NOMO-1 treated with dmso at 0.1 percent for 144 hours (cell line): ENCODE measurements around the gene DOCK3.
"Not testable (repeated sequence)": the region's sequence is repeated elsewhere in the genome, so short reads cannot be mapped to it uniquely, and the experiment has no call there.

Source experiments
- DNase-seq: peaks from one replicate; lab custom pipeline; 2025; ENCODE audit not compliant: unreplicated experiment; lab: John Stamatoyannopoulos, UW

The DOCK3 gene

DNA sequence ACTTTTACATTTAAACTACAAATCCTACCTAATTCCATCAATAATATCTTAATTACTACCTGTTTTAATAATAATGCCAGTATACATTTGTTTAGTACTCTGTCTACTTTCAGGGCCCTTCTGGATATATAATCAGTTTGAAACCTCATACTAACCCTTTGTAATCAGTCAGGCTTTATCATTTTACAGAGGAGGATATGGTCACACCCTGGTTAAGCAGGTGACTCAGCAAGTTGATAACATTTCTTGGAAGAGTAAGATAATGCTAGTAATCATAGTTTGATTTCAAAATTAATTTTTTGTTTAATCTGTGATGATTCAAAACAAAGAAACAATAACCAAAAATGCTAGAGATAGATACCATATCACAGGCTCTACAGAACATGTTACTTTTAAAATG, 502.2 kb downstream of the DOCK3 start:
- no peak for DNase-seq

DNA sequence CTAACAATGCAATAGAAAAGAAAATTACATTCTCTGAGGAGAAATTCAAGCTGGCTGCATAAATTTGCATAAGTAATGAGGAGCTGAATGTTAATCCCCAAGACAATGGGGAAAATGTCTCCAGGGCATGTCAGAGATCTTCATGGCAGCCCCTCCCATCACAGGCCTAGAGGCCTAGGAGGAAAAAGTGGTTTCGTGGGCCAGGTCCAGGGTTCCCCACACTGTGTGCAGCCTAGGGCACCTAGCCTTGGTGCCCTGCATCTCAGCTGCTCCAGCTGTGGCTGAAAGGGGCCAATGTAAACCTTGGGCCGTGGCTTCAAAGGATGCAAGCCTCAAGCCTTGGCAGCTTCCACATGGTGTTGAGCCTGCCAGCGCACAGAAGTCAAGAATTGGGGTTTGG, 511.7 kb downstream of the DOCK3 start:
- not testable (repeated sequence) for DNase-seq

DNA sequence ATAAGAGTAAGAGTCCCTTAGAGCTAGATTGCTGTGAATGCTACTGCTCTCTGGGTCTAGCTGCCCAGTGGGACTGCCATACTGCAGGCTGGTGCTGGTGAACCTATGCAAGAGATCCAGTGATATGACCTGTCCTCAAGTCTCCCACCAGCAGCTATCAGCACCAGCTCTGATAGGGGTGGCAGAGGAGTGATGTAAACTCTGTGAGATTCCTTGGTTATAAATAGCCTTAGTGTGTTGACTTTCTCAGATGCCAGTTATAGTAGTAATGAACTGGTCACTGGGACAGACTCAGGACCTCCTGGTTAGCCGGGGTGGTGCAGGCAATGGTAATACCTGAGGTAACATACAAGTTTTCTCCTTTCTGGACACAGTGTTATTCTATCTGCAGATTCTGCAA, 515.5 kb downstream of the DOCK3 start:
- no peak for DNase-seq

GRCh38 chr3:51190827-51191226, 516.1 kb downstream of the DOCK3 start:
- DNase-seq: no peak

DNA sequence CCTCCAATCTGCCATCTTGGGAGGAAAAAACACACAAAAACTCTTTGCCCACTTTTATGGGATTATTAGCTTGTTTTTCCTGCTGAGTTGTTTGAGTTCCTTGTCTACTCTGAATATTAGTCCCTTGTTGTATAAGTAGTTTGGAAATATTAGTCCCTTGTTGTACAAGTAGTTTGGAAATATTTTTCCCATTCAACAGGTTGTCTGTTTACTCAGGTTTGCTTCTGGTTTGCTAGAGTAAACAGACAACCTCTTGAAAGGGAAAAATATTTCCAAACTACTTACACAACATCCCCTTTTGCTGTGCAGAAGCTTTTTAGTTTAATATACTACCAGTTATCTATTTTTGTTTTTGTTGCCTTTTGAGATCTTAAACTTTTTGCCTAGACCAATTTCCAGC, 517.0 kb downstream of the DOCK3 start:
- no peak for DNase-seq

DNA sequence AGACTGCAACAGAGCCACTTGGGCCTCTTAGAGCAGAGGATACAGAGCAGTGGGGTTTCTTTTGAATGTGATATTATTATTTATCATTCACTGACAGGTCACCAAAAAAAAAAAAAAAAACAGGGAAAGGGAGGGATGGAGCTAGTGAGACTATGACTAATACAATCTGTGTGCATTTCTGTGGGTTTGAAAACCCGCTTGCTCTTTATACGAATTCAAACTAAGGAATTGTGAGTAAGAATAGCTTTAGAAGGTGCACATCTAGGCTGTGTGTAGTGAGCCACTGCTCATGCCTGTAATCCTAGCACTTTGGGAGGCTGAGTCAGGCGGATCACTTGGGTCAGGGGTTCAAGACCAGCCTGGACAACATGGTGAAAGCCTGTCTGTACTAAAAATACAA, 523.8 kb downstream of the DOCK3 start:
- no peak for DNase-seq

DNA sequence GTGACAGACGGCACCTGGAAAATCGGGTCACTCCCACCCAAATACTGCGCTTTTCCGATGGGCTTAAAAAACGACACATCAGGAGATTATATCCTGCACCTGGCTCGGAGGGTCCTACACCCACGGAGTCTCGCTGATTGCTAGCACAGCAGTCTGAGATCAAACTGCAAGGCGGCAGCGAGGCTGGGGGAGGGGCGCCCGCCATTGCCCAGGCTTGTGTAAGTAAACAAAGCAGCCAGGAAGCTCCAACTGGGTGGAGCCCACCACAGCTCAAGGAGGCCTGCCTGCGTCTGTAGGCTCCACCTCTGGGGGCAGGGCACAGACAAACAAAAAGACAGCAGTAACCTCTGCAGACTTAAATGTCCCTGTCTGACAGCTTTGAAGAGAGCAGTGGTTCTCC, 524.6 kb downstream of the DOCK3 start:
- not testable (repeated sequence) for DNase-seq

DNA sequence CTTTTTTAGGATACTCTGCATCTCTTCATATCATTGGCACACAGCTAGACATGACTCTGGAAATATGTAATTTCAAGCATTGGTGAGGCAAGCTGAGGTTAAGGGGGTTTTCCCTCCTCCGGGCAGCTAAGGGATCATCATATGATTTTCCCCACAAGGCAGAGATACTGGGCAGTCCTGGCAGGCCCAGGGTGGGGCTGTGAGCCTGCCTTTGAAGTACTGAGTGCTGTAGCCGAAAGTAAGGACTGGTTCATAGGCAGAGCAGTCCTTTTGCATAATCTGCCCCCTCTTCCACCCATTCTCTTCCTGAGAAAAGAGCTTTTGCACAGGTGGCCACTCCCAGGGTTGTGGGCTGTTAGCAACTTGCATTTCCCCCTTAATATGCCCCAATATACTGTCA, 541.6 kb downstream of the DOCK3 start:
- no peak for DNase-seq

DNA sequence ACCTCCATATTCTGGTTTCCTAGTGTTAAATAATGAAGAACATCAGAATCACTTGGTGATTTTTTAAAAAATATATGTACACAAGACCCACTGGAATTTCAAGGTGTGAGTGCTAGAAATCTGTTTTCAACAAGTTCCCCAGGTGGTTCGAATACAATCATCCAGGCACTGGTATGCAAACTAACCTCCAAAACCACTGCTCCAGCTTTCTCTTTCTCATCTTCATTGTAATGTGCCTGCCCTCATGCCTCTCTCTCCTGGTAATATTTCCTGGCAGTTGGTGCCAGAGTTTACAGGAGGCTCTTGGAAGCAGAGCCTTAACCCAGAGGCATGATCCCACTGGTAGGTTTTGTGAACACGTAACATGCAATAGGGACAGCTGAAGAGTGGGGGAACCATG, 547.2 kb downstream of the DOCK3 start:
- no peak for DNase-seq

DNA sequence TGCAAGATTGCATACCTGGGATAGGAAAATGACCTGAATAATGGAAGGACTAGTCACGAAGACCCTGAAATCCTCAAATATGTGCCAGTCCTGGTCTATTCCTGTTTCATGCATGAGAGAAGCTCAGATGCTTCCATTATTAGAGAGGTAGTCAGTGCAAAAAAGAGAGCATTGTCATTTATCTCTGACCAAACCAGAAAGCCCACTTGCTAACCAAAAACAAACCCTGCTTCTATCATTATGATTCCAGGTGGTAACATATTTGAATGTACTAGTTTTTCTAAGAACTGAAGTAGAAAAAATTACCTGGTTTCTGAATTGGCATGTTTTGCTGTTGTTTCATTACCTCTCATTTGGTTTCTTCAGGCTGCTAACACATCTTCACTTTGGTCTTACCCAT, 549.6 kb downstream of the DOCK3 start:
- no peak for DNase-seq

- no peak for DNase-seq
Observed at GRCh38 chr3:51224843-51225242, 550.1 kb downstream of the DOCK3 start.

GRCh38 chr3:51242939-51243338, 568.2 kb downstream of the DOCK3 start:
- no peak for DNase-seq

- DNase-seq: no peak
Observed at GRCh38 chr3:51243924-51244323, 569.2 kb downstream of the DOCK3 start.

DNA sequence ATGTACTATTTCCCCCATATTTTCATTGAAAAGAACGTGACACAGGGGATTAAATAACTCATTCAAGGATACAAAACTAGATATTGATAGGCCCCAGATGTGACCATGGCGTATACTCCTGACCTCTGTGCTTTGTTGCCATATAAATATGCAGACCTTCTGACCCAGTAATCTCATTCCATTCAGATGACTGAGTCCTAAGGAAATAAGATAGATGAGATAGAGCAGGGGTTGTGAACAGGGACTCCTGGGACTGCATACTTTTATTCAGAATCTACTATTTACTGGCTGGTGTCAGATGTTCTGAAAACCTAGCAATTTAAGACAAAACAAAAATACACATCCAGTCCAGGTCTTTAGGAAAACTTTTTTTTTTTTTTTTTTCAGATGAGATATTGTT, 571.1 kb downstream of the DOCK3 start:
- DNase-seq: no peak

DNA sequence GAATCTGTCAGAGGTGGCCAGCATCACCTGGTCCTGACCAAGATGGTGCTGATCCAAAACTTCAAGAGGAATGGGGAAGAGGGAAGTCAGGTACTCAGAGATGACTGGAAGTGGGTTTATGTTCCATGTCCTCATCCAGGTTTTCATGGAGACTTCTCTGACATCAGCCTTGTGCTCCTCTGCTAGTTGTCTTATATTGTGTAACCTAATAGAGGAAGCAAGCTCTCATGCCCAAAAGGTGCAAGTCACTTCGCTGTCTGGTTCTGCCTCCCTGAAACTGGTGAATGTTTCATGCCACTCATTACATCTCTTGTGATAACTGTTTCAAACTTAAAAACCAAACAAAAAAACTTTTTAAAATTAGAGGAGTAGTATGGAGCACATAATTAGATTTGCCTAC, 583.1 kb downstream of the DOCK3 start:
- no peak for DNase-seq

DNA sequence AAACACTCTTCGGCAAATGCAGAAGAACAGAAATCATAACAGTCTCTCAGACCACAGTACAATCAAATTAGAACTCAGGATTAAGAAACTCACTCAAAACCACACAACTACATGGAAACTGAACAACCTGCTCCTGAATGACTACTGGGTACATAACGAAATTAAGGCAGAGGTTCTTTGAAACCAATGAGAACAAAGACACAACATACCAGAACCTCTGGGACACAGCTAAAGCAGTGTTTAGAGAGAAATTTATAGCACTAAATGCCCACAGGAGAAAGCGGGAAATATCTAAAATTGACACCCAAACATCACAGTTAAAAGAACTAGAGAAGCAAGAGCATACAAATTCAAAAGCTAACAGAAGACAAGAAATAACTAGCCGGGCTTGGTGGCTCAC, 589.4 kb downstream of the DOCK3 start:
- DNase-seq: not testable (repeated sequence)

- no peak for DNase-seq
Observed at GRCh38 chr3:51268132-51268531, 593.4 kb downstream of the DOCK3 start.

- DNase-seq: no peak
Observed at GRCh38 chr3:51269466-51269865, 594.7 kb downstream of the DOCK3 start.

DNA sequence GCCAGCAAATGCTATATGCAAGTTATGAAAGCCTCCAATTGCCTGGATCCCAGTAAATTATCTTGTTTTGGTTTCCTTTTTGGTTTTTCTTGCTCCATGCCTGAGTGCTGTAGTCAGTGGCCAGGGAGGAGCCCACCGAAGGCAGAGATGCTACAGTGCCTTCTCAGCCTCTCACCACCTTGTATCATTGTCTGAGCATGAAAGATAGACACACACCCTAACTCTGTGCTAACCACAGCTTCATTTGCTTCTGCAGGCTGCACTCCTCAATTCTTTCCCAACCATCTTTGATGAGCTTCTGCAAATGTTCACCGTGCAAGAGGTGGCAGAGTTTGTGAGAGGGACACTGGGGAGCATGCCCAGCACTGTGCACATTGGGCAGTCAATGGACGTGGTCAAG, 595.8 kb downstream of the DOCK3 start:
- DNase-seq: no peak

DNA sequence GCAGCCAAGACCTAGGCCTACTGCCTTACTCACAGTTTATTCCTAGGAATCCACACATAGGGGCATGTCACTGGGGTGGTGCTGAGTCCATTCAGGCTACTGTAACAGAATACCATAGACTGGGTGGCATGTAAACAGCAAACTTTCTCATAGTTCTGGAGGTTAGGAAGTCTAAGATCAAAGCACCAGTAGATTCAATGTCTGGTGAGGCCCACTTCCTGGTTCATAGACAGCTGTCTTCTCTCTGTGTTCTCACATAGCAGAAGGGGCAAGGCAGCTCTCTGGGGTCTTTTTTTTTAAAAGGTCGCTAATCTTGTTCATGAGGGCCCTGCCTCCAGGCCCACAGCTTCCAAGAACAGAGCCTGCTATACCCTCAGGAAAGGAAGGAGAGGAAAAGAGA, 596.4 kb downstream of the DOCK3 start:
- DNase-seq: no peak

- no peak for DNase-seq
Observed at GRCh38 chr3:51274052-51274451, 599.3 kb downstream of the DOCK3 start.

DNA sequence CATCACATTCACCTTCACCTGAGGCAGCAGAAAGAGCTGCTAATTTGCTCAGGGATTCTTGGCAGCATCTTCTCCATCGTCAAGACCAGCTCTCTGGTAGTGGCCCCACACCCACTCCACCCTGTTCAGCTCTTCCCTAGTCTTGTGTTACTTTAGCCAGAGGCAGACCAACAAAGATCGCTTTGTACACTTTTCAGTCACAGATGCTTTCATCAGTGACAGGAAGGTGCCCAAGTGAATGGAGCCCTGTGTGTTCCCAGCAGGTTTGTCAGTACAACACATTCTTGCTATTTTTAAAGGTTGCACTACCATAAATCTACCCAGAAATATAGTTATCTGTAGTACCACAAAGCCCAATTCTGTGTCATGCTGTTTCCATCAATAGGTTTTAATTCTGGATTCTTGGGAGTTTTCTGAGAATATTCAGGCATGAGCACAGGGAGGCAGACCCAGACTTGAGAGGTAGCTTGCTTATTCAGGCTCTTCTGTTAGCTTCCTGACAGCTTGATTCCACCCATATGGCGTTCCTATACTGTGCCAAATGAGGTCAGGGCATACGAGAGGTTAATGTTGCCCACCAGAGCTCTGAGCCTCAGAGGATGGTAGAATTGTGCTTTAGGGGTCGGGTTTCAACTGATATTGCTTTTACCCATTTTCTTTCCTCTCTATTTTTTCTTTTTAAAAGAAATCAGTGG, 600.5 kb downstream of the DOCK3 start:
- no peak for DNase-seq

DNA sequence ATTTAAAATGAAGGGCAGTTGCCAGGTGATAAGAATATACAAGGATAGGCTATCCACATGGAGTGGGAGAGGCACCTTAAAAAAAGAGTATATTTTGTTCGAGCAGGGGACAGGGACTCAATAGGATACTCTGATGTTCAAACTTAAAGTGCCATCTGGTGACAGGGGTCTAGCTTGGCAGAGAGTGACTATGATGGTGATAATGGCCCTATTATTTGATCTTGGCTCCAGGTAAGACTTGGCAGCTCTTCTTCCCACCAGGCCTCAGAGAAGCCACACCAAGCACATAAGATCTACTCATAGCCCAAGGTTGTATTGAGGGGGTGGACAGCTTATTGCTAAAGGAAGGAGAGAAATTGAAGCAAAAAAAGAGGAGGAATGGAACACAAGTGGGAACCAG, 601.3 kb downstream of the DOCK3 start:
- no peak for DNase-seq

GRCh38 chr3:51279448-51279847, 604.7 kb downstream of the DOCK3 start:
- DNase-seq: no peak
